VCaP (cell line): Measurements from ENCODE around the gene AKAP12.

Source experiments
- H3K27ac ChIP-seq: fragments of 450-650 bp; 2 replicates; pipeline ENCODE4 v1.5.1; 2017
- TF ChIP-seq, protein P1 (sequence below): fragments of 450-650 bp; conservative IDR thresholded peaks from 2 replicates; pipeline ENCODE4 v1.5.1; 2017; ENCODE audit warnings: mild to moderate bottlenecking, moderate library complexity

The AKAP12 gene

GRCh38 chr6:151388236-151388635 lies 148.5 kb downstream of the AKAP12 start:
- H3K27ac ChIP-seq: peak overlapping the region; percentile 99
- TF ChIP-seq, protein P1, sequence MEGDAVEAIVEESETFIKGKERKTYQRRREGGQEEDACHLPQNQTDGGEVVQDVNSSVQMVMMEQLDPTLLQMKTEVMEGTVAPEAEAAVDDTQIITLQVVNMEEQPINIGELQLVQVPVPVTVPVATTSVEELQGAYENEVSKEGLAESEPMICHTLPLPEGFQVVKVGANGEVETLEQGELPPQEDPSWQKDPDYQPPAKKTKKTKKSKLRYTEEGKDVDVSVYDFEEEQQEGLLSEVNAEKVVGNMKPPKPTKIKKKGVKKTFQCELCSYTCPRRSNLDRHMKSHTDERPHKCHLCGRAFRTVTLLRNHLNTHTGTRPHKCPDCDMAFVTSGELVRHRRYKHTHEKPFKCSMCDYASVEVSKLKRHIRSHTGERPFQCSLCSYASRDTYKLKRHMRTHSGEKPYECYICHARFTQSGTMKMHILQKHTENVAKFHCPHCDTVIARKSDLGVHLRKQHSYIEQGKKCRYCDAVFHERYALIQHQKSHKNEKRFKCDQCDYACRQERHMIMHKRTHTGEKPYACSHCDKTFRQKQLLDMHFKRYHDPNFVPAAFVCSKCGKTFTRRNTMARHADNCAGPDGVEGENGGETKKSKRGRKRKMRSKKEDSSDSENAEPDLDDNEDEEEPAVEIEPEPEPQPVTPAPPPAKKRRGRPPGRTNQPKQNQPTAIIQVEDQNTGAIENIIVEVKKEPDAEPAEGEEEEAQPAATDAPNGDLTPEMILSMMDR: no peak

GRCh38 chr6:151388997-151389617 lies 149.3 kb downstream of the AKAP12 start:
- peak overlapping the region; percentile 99 for H3K27ac ChIP-seq
- TF ChIP-seq, protein P1: no peak

GRCh38 chr6:151389618-151390275 lies 150.0 kb downstream of the AKAP12 start:
- TF ChIP-seq, protein P1: no peak
- peak overlapping the region; percentile 99 for H3K27ac ChIP-seq

DNA sequence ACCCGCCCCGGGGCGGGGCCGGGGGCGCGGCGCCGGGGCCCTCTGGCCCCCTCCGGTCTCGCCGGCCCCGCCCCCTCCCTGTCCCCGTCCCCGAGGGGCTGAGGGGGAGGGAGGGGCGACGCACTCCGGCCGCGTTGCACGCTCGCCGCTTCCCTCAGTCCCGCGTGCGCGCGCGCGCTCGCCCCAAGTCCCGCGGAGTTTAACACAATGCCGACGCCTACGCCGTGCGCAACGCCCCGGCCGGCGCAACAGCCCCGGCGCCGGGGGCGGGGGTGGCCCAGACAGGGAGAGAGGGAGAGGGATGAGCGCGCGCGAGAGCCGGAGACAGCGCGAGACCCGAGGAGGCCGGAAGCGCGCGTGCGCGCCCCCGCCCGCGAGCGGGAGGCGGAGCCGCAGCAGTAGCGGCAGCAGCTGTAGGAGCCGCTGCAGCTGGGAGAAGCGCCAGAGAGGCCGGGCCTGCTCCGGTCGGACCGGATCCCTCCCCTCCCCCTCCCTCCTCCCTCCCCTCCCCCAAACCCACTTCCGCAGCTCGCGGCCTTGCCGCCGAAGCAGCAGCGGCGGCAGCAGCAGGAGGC lies 150.6 kb downstream of the AKAP12 start:
- H3K27ac ChIP-seq: peak overlapping the region; percentile 99
- TF ChIP-seq, protein P1: no peak

GRCh38 chr6:151390851-151391470 lies 151.2 kb downstream of the AKAP12 start:
- TF ChIP-seq, protein P1: no peak
- peak overlapping the region; percentile 99 for H3K27ac ChIP-seq

GRCh38 chr6:151391471-151392413 lies 152.0 kb downstream of the AKAP12 start, which contains the start of gene ZBTB2:
Gene ZBTB2 (minus strand): TSS chr6:151391559. CDS start chr6:151373637, 17,922 bp downstream.
- TF ChIP-seq, protein P1: no peak
- H3K27ac ChIP-seq: peak within 1 kb of the TSS; percentile 99
